Measurements from ENCODE around the gene LAGE3.

LAGE3 gene

GRCh38 chrX:154482786-154483185, 3.7 kb upstream of the LAGE3 start:
- DNase-seq: peak in 1 of 10 donors; percentile 65
- intact Hi-C loops (cut with DNase I): no loop called here

GRCh38 chrX:154481911-154482601, 3.0 kb upstream of the LAGE3 start:
- peak in 2 of 10 donors; percentile 64 to 69 for DNase-seq

GRCh38 chrX:154481195-154481594, 2.1 kb upstream of the LAGE3 start:
- intact Hi-C loops (cut with DNase I): no loop called here

More at GRCh38 chrX:154481911-154482601, 3.0 kb upstream of the LAGE3 start:
- intact Hi-C loops (cut with DNase I): no loop called here

GRCh38 chrX:154477891-154478477, 1.1 kb downstream of the LAGE3 start:
- intact Hi-C loops (cut with DNase I): loop anchor here (5.0 kb wide), 1 partner anchor 36 kb away; the partner anchor contains the start of gene FAM50A
- peak in 3 of 10 donors; percentile 64 to 76 (median 75) for DNase-seq

More at GRCh38 chrX:154481195-154481594, 2.1 kb upstream of the LAGE3 start:
- no peak for DNase-seq

GRCh38 chrX:154476821-154477220, 2.3 kb downstream of the LAGE3 start:
- DNase-seq: peak in 3 of 10 donors; percentile 32 to 62 (median 39)
- intact Hi-C loops (cut with DNase I): loop anchor here (5.0 kb wide), 1 partner anchor 35 kb away; the partner anchor contains the start of gene FAM50A

GRCh38 chrX:154473683-154474082, 5.4 kb downstream of the LAGE3 start:
- intact Hi-C loops (cut with DNase I): no loop called here
- peak in 1 of 10 donors; percentile 68 for DNase-seq

- intact Hi-C loops (cut with DNase I): no loop called here
- peak in 1 of 10 donors; percentile 68 for DNase-seq
Observed at GRCh38 chrX:154472685-154473632, 6.1 kb downstream of the LAGE3 start.

GRCh38 chrX:154471839-154472684, 7.0 kb downstream of the LAGE3 start:
- intact Hi-C loops (cut with DNase I): no loop called here
- peak in 1 of 10 donors; percentile 61 for DNase-seq

GRCh38 chrX:154470914-154471568, 8.0 kb downstream of the LAGE3 start:
- intact Hi-C loops (cut with DNase I): no loop called here
- DNase-seq: peak in 1 of 10 donors; percentile 60

- intact Hi-C loops (cut with DNase I): no loop called here
- peak in 1 of 10 donors; percentile 75 for DNase-seq
Observed at GRCh38 chrX:154470434-154470833, 8.6 kb downstream of the LAGE3 start.

- peak in 2 of 10 donors; percentile 68 to 82 for DNase-seq
- intact Hi-C loops (cut with DNase I): no loop called here
Observed at GRCh38 chrX:154469880-154470279, 9.2 kb downstream of the LAGE3 start.

- DNase-seq: no peak
- intact Hi-C loops (cut with DNase I): no loop called here
Observed at GRCh38 chrX:154469114-154469513, 10.0 kb downstream of the LAGE3 start.

GRCh38 chrX:154468217-154468616, 10.9 kb downstream of the LAGE3 start:
- DNase-seq: peak in 1 of 10 donors; percentile 79
- intact Hi-C loops (cut with DNase I): no loop called here

- intact Hi-C loops (cut with DNase I): no loop called here
- peak in 1 of 10 donors; percentile 84 for DNase-seq
Observed at GRCh38 chrX:154467556-154467955, 11.5 kb downstream of the LAGE3 start.

- intact Hi-C loops (cut with DNase I): no loop called here
- DNase-seq: peak in 1 of 10 donors; percentile 53
Observed at GRCh38 chrX:154466907-154467306, 12.2 kb downstream of the LAGE3 start.

GRCh38 chrX:154466036-154466435, 13.0 kb downstream of the LAGE3 start:
- intact Hi-C loops (cut with DNase I): no loop called here
- no peak for DNase-seq

- no peak for DNase-seq
Observed at GRCh38 chrX:154465601-154466000, 13.5 kb downstream of the LAGE3 start.

GRCh38 chrX:154464806-154465365, 14.2 kb downstream of the LAGE3 start:
- intact Hi-C loops (cut with DNase I): no loop called here
- no peak for DNase-seq

More at GRCh38 chrX:154465601-154466000, 13.5 kb downstream of the LAGE3 start:
- intact Hi-C loops (cut with DNase I): no loop called here

Measured in posterior cingulate gyrus (tissue), 11 donors.